Upper lobe of right lung (tissue), 1 donor: ENCODE measurements around the gene FUNDC1. TPM values are rescaled to one million over a fixed set of nuclear protein-coding genes. Genes with fewer than 3 reads are reported as not detected.

Experiments
- ATAC-seq: fragments of 200-7000 bp; cut with Tn5 transposase; one replicate; pipeline ENCODE4 v1.9.1; 2020; ENCODE audit warnings: mild to moderate bottlenecking, moderate library complexity
- DNase-seq: peaks from one replicate; pipeline ENCODE4 v3.0.0-alpha.2; 2020
- H3K27ac ChIP-seq: fragments of 200-600 bp; one replicate; pipeline ENCODE4 v1.8.0; 2022
- H3K27me3 ChIP-seq: fragments of 200-600 bp; one replicate; pipeline ENCODE4 v1.8.0; 2022; ENCODE audit warnings: mild to moderate bottlenecking
- H3K36me3 ChIP-seq: fragments of 200-600 bp; one replicate; pipeline ENCODE4 v1.8.0; 2022
- H3K4me1 ChIP-seq: fragments of 200-600 bp; one replicate; pipeline ENCODE4 v1.8.0; 2022
- H3K4me3 ChIP-seq: fragments of 200-600 bp; one replicate; pipeline ENCODE4 v1.8.0; 2022; ENCODE audit warnings: mild to moderate bottlenecking
- H3K9me3 ChIP-seq: fragments of 200-600 bp; one replicate; pipeline ENCODE4 v1.8.0; 2022
- intact Hi-C: fragments of 100-400 bp; cut with DNase I; formaldehyde crosslinking; loops from one replicate; pipeline ENCODE4 v1.11.0; 2022
- total RNA-seq: library from RNA; stranded (reverse); fragmentation: NEBNext Ultra II Directional; extraction: Animal tissue kit (Norgen Biotek cat#: 25700); gene quantifications from one replicate; pipeline ENCODE4 v1.2.1, GENCODE V29; 2021
- TF ChIP-seq, protein P1 (sequence below): fragments of 200-600 bp; IDR thresholded peaks from one replicate; pipeline ENCODE4 v1.8.0; 2022; ENCODE audit warnings: antibody characterized with exemption
- donor health status: DM: no; HTN: yes; CAD: no; lungs with severe emphysema.

The FUNDC1 gene
- total RNA-seq, 1 donor from 2014 or later: 8.3 TPM

- intact Hi-C loops: no loop called here
- Histone ChIP-seq H3K27ac (no peak overlapping the region), H3K27me3 (no peaks in the 10 kb centered on the region), H3K4me3 (no peak overlapping the region), H3K36me3 (no peaks in the 10 kb centered on the region), H3K9me3 (no peaks in the 10 kb centered on the region), H3K4me1 (no peaks in the 10 kb centered on the region)
- no peak for ATAC-seq
- DNase-seq: no peak
- TF ChIP-seq, protein P1, sequence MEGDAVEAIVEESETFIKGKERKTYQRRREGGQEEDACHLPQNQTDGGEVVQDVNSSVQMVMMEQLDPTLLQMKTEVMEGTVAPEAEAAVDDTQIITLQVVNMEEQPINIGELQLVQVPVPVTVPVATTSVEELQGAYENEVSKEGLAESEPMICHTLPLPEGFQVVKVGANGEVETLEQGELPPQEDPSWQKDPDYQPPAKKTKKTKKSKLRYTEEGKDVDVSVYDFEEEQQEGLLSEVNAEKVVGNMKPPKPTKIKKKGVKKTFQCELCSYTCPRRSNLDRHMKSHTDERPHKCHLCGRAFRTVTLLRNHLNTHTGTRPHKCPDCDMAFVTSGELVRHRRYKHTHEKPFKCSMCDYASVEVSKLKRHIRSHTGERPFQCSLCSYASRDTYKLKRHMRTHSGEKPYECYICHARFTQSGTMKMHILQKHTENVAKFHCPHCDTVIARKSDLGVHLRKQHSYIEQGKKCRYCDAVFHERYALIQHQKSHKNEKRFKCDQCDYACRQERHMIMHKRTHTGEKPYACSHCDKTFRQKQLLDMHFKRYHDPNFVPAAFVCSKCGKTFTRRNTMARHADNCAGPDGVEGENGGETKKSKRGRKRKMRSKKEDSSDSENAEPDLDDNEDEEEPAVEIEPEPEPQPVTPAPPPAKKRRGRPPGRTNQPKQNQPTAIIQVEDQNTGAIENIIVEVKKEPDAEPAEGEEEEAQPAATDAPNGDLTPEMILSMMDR: no peak
Measured at GRCh38 chrX:44529310-44529709, 13.3 kb downstream of the FUNDC1 start.

DNA sequence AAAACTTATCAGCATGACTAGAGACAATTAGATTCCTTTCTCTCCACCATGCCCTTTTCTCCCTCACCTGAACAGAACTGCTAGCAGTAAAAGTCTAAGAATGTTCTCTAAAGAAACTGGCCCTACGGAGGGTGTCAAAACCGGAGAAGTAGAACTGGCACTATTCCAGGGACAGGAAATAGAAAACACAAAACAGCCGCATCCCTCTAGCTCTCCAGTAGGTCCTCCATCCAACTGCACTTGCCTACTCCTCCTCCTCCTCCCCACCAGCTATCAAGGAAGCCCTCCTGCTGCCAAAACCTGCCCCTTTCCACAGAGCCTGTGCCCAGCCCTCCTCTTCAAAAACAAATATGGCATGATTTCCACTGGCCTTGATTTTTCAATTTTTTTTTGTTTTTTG, 28.4 kb downstream of the FUNDC1 start:
- no peaks in the 10 kb centered on the region for H3K9me3 ChIP-seq
- H3K4me1 ChIP-seq: no peaks in the 10 kb centered on the region
- no peak overlapping the region for H3K27ac ChIP-seq
- DNase-seq (no peak), ATAC-seq (no peak)
- intact Hi-C loops: no loop called here
- H3K27me3 ChIP-seq: no peaks in the 10 kb centered on the region
- TF ChIP-seq, protein P1: no peak
- no peak overlapping the region for H3K4me3 ChIP-seq
- no peaks in the 10 kb centered on the region for H3K36me3 ChIP-seq

- no peak overlapping the region for H3K4me3 ChIP-seq
- ATAC-seq (no peak), DNase-seq (no peak)
- TF ChIP-seq, protein P1: no peak
- no peaks in the 10 kb centered on the region for H3K27me3 ChIP-seq
- H3K4me1 ChIP-seq: no peaks in the 10 kb centered on the region
- H3K27ac ChIP-seq: no peak overlapping the region
- intact Hi-C loops: no loop called here
- no peaks in the 10 kb centered on the region for H3K9me3 ChIP-seq
- no peaks in the 10 kb centered on the region for H3K36me3 ChIP-seq
Measured at GRCh38 chrX:44507292-44507691, 35.4 kb downstream of the FUNDC1 start.

GRCh38 chrX:44506678-44507077, 36.0 kb downstream of the FUNDC1 start:
- no peak for DNase-seq
- ATAC-seq: no peak
- Histone ChIP-seq H3K9me3 (no peaks in the 10 kb centered on the region), H3K27ac (no peak overlapping the region), H3K27me3 (no peaks in the 10 kb centered on the region), H3K4me1 (no peaks in the 10 kb centered on the region), H3K36me3 (no peaks in the 10 kb centered on the region), H3K4me3 (no peak overlapping the region)
- TF ChIP-seq, protein P1: no peak
- intact Hi-C loops: no loop called here

- Histone ChIP-seq H3K9me3 (no peaks in the 10 kb centered on the region), H3K36me3 (no peaks in the 10 kb centered on the region), H3K27me3 (no peaks in the 10 kb centered on the region), H3K27ac (no peak overlapping the region), H3K4me3 (no peak overlapping the region), H3K4me1 (no peaks in the 10 kb centered on the region)
- TF ChIP-seq, protein P1: no peak
- no peak for DNase-seq
- ATAC-seq: no peak
- intact Hi-C loops: no loop called here
Measured at GRCh38 chrX:44503560-44503959, 39.1 kb downstream of the FUNDC1 start.

DNA sequence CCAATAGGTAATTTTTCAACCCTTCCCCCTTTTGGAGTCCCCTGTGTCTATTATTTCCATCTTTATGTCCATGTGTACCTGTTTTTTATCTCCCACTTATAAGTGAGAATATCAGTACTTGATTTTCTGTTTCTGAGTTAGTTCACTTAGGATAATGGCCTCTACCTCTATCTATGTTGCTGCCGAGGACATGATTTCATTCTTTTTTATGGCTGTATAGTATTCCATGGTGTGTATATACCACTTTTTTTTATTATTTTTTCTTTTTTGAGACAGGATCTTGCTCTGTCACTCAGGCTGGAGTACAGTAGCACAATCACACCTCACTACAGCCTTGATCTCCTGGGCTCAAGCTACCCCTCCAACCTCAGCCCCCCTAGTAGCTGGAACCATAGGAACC, 47.6 kb downstream of the FUNDC1 start:
- Histone ChIP-seq H3K27me3 (no peaks in the 10 kb centered on the region), H3K4me1 (no peaks in the 10 kb centered on the region), H3K9me3 (no peaks in the 10 kb centered on the region), H3K4me3 (no peak overlapping the region), H3K36me3 (no peaks in the 10 kb centered on the region), H3K27ac (no peak overlapping the region)
- intact Hi-C loops: no loop called here
- TF ChIP-seq, protein P1: no peak
- DNase-seq (no peak), ATAC-seq (no peak)
